ENCODE data around the gene VEGFC.

- TF ChIP-seq CTCF (IDR thresholded peaks at IDR 0.05) (no peak), POLR2A (IDR thresholded peaks at IDR 0.05) (no peak)
Observed at GRCh38 chr4:176671532-176671931, 121.2 kb downstream of the VEGFC start.
